ENCODE results near the gene ARL5C.

ARL5C gene

GRCh38 chr17:39156491-39156890 is 9.5 kb downstream of the ARL5C start (continued):
- no peak for TF ChIP-seq ZNF747 (tag by site-specific recombination; IDR thresholded peaks at IDR 0.05)
- TF ChIP-seq ZNF174 (tag by site-specific recombination; IDR thresholded peaks at IDR 0.05) = no peak
- no peak for TF ChIP-seq HOXA7 (CRISPR knock-in tag; IDR thresholded peaks at IDR 0.05; ENCODE audit: borderline replicate concordance)

GRCh38 chr17:39155654-39156053 is 10.3 kb downstream of the ARL5C start:
- TF ChIP-seq ZBTB7A (tag by site-specific recombination; IDR thresholded peaks at IDR 0.05; ENCODE audit: low read depth) (no peak), ZNF768 (tag by site-specific recombination; IDR thresholded peaks at IDR 0.05) (no peak), ZNF639 (tag by site-specific recombination; IDR thresholded peaks at IDR 0.05) (no peak), HOXD13 (CRISPR knock-in tag; IDR thresholded peaks at IDR 0.05; ENCODE audit: borderline replicate concordance) (no peak), ZNF843 (tag by site-specific recombination; IDR thresholded peaks at IDR 0.05) (no peak), SP3 (tag by site-specific recombination; IDR thresholded peaks at IDR 0.05) (no peak), KLF1 (tag by site-specific recombination; IDR thresholded peaks at IDR 0.05) (no peak), KLF8 (tag by site-specific recombination; IDR thresholded peaks at IDR 0.05) (no peak), SP7 (tag by site-specific recombination; IDR thresholded peaks at IDR 0.05) (no peak), ZBTB1 (tag by site-specific recombination; IDR thresholded peaks at IDR 0.05) (no peak), ZNF398 (tag by site-specific recombination; IDR thresholded peaks at IDR 0.05) (no peak), ZNF560 (tag by site-specific recombination; IDR thresholded peaks at IDR 0.05; ENCODE audit: borderline replicate concordance) (no peak), ZNF626 (tag by site-specific recombination; IDR thresholded peaks at IDR 0.05) (no peak)
- Histone ChIP-seq H3K27ac (ENCODE audit: extremely low read depth, low read depth, low read length) (no peak overlapping the region), H3K4me3 (ENCODE audit: low read depth, low read length) (no peak overlapping the region), H3K9me3 (ENCODE audit: control insufficient read depth, insufficient read depth, low read depth, low read length) (no peaks in the 10 kb centered on the region), H3K4me1 (ENCODE audit: control insufficient read depth, insufficient read depth, low read length) (peaks cover 3% of the 10 kb centered on the region), H3K36me3 (ENCODE audit: control insufficient read depth in 2 of 2, insufficient read depth in 1 of 2, low read length in 2 of 2) (no peaks in the 10 kb centered on the region)
- ChIA-PET CTCF (interaction anchor here (1.2 to 1.4 kb wide), 2 partner anchors 9 to 19 kb away, joined by 5 to 7 read pairs; no protein-coding TSS in a partner anchor), POLR2A (interaction anchor here (3.3 kb wide), 1 partner anchor 9 kb away, joined by 25 read pairs; no protein-coding TSS in a partner anchor)

- CTCF ChIA-PET = interaction anchor here (0.5 to 12.4 kb wide), 74 partner anchors 9 to 1533 kb away, joined by 3 to 266 read pairs (median 5); partner anchors contain the start of genes ARL5C, LASP1, PIP4K2B and PSMB3
- Histone ChIP-seq H3K4me3 (ENCODE audit: low read depth, low read length) (peak overlapping the region; percentile 62), H3K9me3 (ENCODE audit: control insufficient read depth, insufficient read depth, low read depth, low read length) (no peaks in the 10 kb centered on the region), H3K27ac (ENCODE audit: extremely low read depth, low read depth, low read length) (peak overlapping the region; percentile 79), H3K4me1 (ENCODE audit: control insufficient read depth, insufficient read depth, low read length) (peaks cover 3% of the 10 kb centered on the region), H3K36me3 (ENCODE audit: control insufficient read depth in 2 of 2, insufficient read depth in 1 of 2, low read length in 2 of 2) (no peaks in the 10 kb centered on the region)
- POLR2A ChIA-PET = interaction anchor here (0.5 to 4.3 kb wide), 22 partner anchors 11 to 973 kb away, joined by 3 to 42 read pairs (median 4); partner anchors contain the start of genes CWC25, LASP1, RPL19 and RPL23
- TF ChIP-seq ZNF670 (tag by site-specific recombination; IDR thresholded peaks at IDR 0.05; ENCODE audit: low read depth) (no peak), KLF16 (tag by site-specific recombination; IDR thresholded peaks at IDR 0.05) (peak; percentile 54), ZNF629 (tag by site-specific recombination; IDR thresholded peaks at IDR 0.05) (no peak; the same call in 1 of the 2 replicates), KLF17 (tag by site-specific recombination; IDR thresholded peaks at IDR 0.05) (peak; percentile 66; the same call in 1 of the 2 replicates), MZF1 (tag by site-specific recombination; IDR thresholded peaks at IDR 0.05; ENCODE audit: borderline replicate concordance) (peak; percentile 11; the same call in 1 of the 2 replicates), ZNF658 (tag by site-specific recombination; IDR thresholded peaks at IDR 0.05) (no peak), PRDM1 (tag by site-specific recombination; IDR thresholded peaks at IDR 0.05) (no peak), ZNF596 (tag by site-specific recombination; IDR thresholded peaks at IDR 0.05) (0 out of 2 replicates have a peak, but pooled peaks have one; percentile 16), YY1 (tag by site-specific recombination; IDR thresholded peaks at IDR 0.05) (peak; percentile 58; the same call in 1 of the 2 replicates), FEZF1 (tag by site-specific recombination; IDR thresholded peaks at IDR 0.05) (no peak), ZNF768 (tag by site-specific recombination; IDR thresholded peaks at IDR 0.05) (0 out of 2 replicates have a peak, but pooled peaks have one; percentile 35), ZNF792 (tag by site-specific recombination; IDR thresholded peaks at IDR 0.05) (no peak), ZNF561 (tag by site-specific recombination; IDR thresholded peaks at IDR 0.05; ENCODE audit: borderline replicate concordance) (peak; percentile 96), ZNF76 (tag by site-specific recombination; IDR thresholded peaks at IDR 0.05; ENCODE audit: borderline replicate concordance, low read depth) (peak; percentile 37; the same call in 1 of the 2 replicates)
Measured at GRCh38 chr17:39153599-39154051, 12.3 kb downstream of the ARL5C start.
